ENCODE results near the gene WNT3A. TPM values are rescaled to one million over a fixed set of nuclear protein-coding genes. Genes with fewer than 3 reads are reported as not detected.

The WNT3A gene
- total RNA-seq, 2 experiments from 2014 or later, result not detected

DNA sequence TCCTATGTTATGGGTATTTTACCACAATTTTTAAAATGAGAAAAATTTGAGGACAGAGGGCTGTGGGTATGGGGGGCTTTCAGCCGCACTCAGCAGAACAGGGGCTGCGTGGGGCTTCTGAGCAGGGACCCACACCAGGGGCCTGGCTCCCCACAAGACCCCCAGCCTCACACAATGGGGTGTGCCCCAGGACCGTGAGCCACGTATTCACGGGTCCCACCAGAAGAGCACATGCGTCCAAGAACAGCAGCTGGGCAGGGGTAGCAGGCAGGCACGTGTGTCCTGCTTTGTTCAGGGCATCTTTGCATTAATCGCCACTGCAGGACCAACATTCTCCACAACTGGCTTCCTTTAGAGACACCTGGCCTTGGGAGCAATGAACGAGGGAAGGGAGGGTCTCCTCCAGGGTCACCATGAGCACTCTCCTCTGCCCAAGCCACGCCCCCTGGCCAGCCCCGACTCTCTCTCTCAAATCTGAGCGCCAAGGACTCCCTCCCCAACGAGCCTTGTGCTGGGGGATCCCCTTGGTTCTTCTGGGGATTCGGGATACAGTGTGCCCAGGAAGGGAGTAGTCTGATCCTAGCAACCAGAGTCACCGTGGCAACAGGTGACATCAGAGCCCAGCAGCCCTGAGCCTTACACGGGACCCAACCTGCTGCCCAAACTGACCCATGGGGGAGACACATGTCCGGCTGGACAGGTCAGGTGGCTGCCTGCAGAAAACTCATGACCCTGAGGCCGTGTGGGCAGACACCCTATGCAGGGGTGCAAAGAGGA lies 68.3 kb downstream of the WNT3A start:
- Mint-ChIP-seq H3K9me3 (no peaks in the 10 kb centered on the region), H3K4me3 (no peak overlapping the region), H3K27ac (no peak overlapping the region), H3K27me3 (peaks cover 4% of the 10 kb centered on the region), H3K36me3 (no peaks in the 10 kb centered on the region), H3K4me1 (peaks cover 4% of the 10 kb centered on the region)
- DNase-seq (no peak), ATAC-seq (ENCODE audit: low read depth) (no peak)
- POLR2A ChIA-PET, result no interaction called here

DNA sequence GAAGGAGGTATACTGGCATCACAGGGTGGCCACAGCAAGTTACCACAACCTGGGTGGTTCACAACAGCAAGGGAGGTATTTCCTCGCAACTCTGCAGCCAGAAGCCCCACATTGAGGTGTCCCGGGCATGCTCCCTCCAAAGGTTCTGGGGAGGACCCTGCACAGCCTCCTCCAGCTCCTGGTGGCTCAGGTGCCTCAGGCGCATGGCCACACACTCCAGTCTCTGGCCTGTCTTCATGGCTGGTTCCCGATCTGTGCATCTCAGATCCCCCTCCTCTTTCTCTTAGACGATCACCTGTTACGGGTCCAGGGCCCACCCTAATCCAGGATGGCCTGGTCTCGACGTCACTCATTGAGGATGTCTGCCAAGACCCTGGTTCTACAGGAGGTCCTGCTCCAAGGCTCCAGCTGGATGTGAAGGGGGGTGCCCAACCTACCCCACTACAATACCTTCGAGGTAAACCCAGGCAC lies 69.0 kb downstream of the WNT3A start:
- ATAC-seq (ENCODE audit: low read depth), result no peak
- DNase-seq, result no peak
- peaks cover 4% of the 10 kb centered on the region for H3K4me1 Mint-ChIP-seq
- H3K27ac Mint-ChIP-seq, result no peak overlapping the region
- no peaks in the 10 kb centered on the region for H3K36me3 Mint-ChIP-seq
- POLR2A ChIA-PET, result no interaction called here
- peaks cover 4% of the 10 kb centered on the region for H3K27me3 Mint-ChIP-seq
- no peak overlapping the region for H3K4me3 Mint-ChIP-seq
- H3K9me3 Mint-ChIP-seq, result no peaks in the 10 kb centered on the region

- Mint-ChIP-seq H3K36me3 (no peaks in the 10 kb centered on the region), H3K4me3 (no peak overlapping the region), H3K27ac (no peak overlapping the region), H3K4me1 (peaks cover 7% of the 10 kb centered on the region), H3K9me3 (no peaks in the 10 kb centered on the region), H3K27me3 (peaks cover under 1% of the 10 kb centered on the region)
- DNase-seq (no peak), ATAC-seq (ENCODE audit: low read depth) (no peak)
- POLR2A ChIA-PET, result no interaction called here
Measured at GRCh38 chr1:228076796-228077430, 70.1 kb downstream of the WNT3A start.

DNA sequence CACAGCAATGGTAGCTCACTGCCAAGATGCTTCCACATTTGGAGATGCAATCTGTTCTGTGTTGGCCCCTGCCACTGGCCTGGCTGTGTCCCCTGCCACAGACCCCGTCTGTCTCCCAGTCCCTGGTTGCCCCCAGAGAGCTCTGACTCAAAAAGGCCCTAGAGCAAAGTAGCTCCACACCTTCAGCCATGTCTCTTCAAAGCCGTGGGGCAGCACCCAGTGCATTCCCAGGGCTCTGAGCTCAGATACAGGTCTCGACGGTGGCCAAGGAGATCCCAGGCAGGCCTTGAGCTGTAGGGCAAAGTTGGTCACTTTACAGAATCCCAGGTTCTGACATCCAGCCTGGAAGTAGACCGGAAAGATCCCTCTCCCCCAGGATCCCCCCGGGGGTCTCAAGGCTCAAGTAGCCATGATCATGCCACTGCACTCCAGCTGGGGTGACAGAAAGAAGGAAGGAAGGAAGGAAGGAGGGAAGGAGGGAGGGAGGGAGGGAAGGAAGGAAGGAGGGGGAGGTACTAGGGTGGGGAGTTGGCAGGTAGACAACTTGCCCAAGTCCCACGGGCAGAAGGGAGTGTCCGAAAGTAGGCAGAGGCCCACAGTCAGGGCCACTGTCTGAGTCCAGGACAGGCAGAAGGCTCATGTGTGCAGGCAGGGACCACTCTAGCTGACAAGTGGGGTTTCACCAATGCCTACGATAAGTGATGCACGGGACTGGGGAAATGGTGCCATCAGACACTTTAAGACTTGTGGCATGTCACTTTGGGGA lies 71.0 kb downstream of the WNT3A start:
- Mint-ChIP-seq H3K4me3 (no peak overlapping the region), H3K27me3 (no peaks in the 10 kb centered on the region), H3K27ac (no peak overlapping the region), H3K36me3 (no peaks in the 10 kb centered on the region), H3K4me1 (peaks cover 7% of the 10 kb centered on the region), H3K9me3 (no peaks in the 10 kb centered on the region)
- POLR2A ChIA-PET, result no interaction called here
- ATAC-seq (ENCODE audit: low read depth) (no peak), DNase-seq (no peak)

DNA sequence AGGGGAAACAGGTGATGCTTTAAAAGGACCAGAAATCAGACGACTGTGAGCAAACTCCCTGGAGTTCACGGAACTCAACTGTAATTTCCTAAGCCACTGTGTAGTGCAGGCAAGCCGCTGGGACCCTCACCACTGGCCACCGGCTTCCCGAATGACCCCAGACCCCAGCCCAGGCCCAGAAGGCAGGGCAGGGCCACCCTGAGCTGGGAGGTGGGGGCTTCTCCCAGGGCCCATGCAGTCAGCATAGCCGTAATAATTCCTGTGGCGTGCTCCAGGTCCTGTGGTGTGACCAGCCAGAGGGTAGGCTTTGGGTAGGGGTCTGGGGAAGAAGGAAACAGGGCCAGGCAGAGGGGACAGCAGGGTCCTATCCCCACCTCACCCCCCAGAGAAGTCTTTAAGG lies 72.2 kb downstream of the WNT3A start:
- H3K36me3 Mint-ChIP-seq, result peaks cover 8% of the 10 kb centered on the region
- no peaks in the 10 kb centered on the region for H3K9me3 Mint-ChIP-seq
- no peak overlapping the region for H3K4me3 Mint-ChIP-seq
- DNase-seq, result no peak
- POLR2A ChIA-PET, result interaction anchor here (1.0 kb wide), 1 partner anchor 25 kb away, joined by 3 read pairs; the partner anchor contains the start of gene C1orf35
- H3K4me1 Mint-ChIP-seq, result peaks cover 13% of the 10 kb centered on the region
- H3K27me3 Mint-ChIP-seq, result no peaks in the 10 kb centered on the region
- H3K27ac Mint-ChIP-seq, result peak overlapping the region; percentile 1
- no peak for ATAC-seq (ENCODE audit: low read depth)

- Mint-ChIP-seq H3K4me1 (peaks cover 20% of the 10 kb centered on the region), H3K27me3 (no peaks in the 10 kb centered on the region), H3K4me3 (no peak overlapping the region), H3K27ac (no peak overlapping the region), H3K36me3 (peaks cover 14% of the 10 kb centered on the region), H3K9me3 (no peaks in the 10 kb centered on the region)
- DNase-seq (no peak), ATAC-seq (ENCODE audit: low read depth) (no peak)
- POLR2A ChIA-PET, result interaction anchor here (1.0 kb wide), 2 partner anchors 24 to 78 kb away, joined by 3 read pairs; partner anchors contain the start of gene C1orf35
Measured at GRCh38 chr1:228079601-228080263, 72.9 kb downstream of the WNT3A start.

GRCh38 chr1:228081144-228081543 lies 74.3 kb downstream of the WNT3A start:
- POLR2A ChIA-PET, result interaction anchor here (0.5 to 2.3 kb wide), 7 partner anchors 18 to 406 kb away, joined by 3 to 9 read pairs (median 5); partner anchors contain the start of genes IBA57 and RNF187
- Mint-ChIP-seq H3K4me1 (peaks cover 29% of the 10 kb centered on the region), H3K9me3 (no peaks in the 10 kb centered on the region), H3K4me3 (peak overlapping the region; percentile 87), H3K27ac (peak overlapping the region; percentile 89), H3K27me3 (no peaks in the 10 kb centered on the region), H3K36me3 (peaks cover 18% of the 10 kb centered on the region)
- ATAC-seq (ENCODE audit: low read depth), result no peak
- peak; percentile 26 for DNase-seq

GRCh38 chr1:228081578-228082213 lies 74.9 kb downstream of the WNT3A start:
- H3K27me3 Mint-ChIP-seq, result no peaks in the 10 kb centered on the region
- POLR2A ChIA-PET, result interaction anchor here (0.5 to 2.3 kb wide), 26 partner anchors 9 to 406 kb away, joined by 3 to 12 read pairs (median 4); partner anchors contain the start of genes IBA57, MRPL55, RNF187 and TRIM11
- H3K27ac Mint-ChIP-seq, result peak overlapping the region; percentile 89
- peaks cover 18% of the 10 kb centered on the region for H3K36me3 Mint-ChIP-seq
- peaks cover 32% of the 10 kb centered on the region for H3K4me1 Mint-ChIP-seq
- H3K9me3 Mint-ChIP-seq, result no peaks in the 10 kb centered on the region
- peak overlapping the region; percentile 87 for H3K4me3 Mint-ChIP-seq
- no peak for DNase-seq
- ATAC-seq (ENCODE audit: low read depth), result peak; percentile 21

DNA sequence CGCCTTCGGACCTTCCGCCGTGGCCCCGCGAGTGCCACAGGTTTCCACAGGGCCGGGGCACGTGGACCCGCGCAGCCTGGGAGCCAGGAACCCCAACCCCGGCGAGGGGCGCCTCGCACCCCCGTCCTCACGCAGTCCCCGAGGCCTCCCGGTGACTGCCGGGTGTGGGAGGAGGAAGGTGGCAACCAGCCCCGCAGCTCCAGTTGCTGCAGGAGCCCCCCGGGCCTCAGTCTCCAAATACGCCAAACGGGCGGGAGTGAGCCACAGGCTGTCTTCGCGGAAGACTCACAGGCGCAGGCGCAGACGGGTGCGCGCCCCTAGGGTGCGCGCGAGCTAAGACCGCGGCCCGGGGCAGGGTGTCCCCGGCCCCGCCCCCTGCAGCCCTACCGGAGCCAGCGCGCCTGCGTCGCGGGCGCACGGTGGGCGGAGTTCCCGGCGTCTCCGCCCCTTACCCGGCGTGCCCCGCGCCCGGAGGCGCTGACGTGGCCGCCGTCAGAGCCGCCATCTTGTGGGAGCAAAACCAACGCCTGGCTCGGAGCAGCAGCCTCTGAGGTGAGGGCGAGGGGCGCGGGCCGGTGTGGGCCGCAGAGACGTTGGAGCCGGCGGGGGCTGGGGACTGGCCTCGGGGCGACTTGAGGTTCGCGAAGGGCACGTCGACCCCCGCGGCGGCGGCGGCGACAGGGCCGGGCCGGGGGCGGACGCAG lies 75.6 kb downstream of the WNT3A start, which contains the start of gene ARF1:
Gene ARF1, plus strand, starts transcription at position 495 of the 704 bp plus-strand sequence. CDS start 14,407 bp downstream, outside the sequence.
- peak within 1 kb of the TSS; percentile 95 for H3K4me3 Mint-ChIP-seq
- H3K36me3 Mint-ChIP-seq, result peaks cover 18% of the 10 kb centered on the region
- DNase-seq (peak; percentile 100), ATAC-seq (ENCODE audit: low read depth) (peak; percentile 90)
- POLR2A ChIA-PET, result interaction anchor here (0.9 to 2.3 kb wide), 24 partner anchors 9 to 405 kb away, joined by 3 to 12 read pairs (median 5); partner anchors contain the start of genes IBA57, MRPL55, RNF187 and TRIM11
- no peaks in the 10 kb centered on the region for H3K9me3 Mint-ChIP-seq
- no peaks in the 10 kb centered on the region for H3K27me3 Mint-ChIP-seq
- H3K4me1 Mint-ChIP-seq, result peaks cover 37% of the 10 kb centered on the region
- peak within 1 kb of the TSS; percentile 96 for H3K27ac Mint-ChIP-seq

GRCh38 chr1:228082918-228083870 lies 76.4 kb downstream of the WNT3A start:
- Mint-ChIP-seq H3K4me1 (peaks cover 44% of the 10 kb centered on the region), H3K36me3 (peaks cover 22% of the 10 kb centered on the region), H3K4me3 (peak overlapping the region; percentile 95), H3K27ac (peak overlapping the region; percentile 96), H3K27me3 (no peaks in the 10 kb centered on the region), H3K9me3 (no peaks in the 10 kb centered on the region)
- no peak for DNase-seq
- POLR2A ChIA-PET, result interaction anchor here (1.0 to 2.3 kb wide), 19 partner anchors 15 to 404 kb away, joined by 3 to 12 read pairs (median 5); partner anchors contain the start of genes IBA57, RNF187 and TRIM11
- ATAC-seq (ENCODE audit: low read depth), result peak; percentile 32

DNA sequence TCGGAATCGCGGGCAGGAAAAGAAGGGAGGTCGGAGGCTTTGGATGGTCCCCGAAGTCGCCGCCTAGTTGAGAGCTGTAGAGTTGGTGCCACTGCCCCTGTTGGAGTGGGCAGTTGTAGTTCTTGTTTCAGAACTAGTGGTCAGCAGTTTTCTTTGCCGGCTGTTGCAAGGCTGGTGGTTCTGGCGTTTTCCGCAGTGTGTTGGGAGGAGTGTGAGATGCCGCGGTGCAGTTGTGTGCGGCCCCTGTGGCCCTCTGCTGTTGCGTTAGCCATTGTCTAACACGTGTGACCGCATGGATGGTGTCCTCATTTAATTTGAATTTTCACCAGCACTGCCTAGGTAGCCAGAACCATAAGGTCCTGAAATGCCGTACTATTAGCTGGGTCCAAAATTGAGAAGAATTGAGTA lies 77.1 kb downstream of the WNT3A start:
- DNase-seq (no peak), ATAC-seq (ENCODE audit: low read depth) (no peak)
- Mint-ChIP-seq H3K9me3 (no peaks in the 10 kb centered on the region), H3K36me3 (peaks cover 25% of the 10 kb centered on the region), H3K27ac (peak overlapping the region; percentile 96), H3K27me3 (no peaks in the 10 kb centered on the region), H3K4me3 (peak overlapping the region; percentile 95), H3K4me1 (peaks cover 50% of the 10 kb centered on the region)
- POLR2A ChIA-PET, result interaction anchor here (0.6 to 1.9 kb wide), 2 partner anchors 16 to 26 kb away, joined by 3 to 12 read pairs; no protein-coding TSS in a partner anchor
